ENCODE data around the gene ASB5. TPM values are rescaled to one million over a fixed set of nuclear protein-coding genes. Genes with fewer than 3 reads are reported as not detected.

ASB5 gene
- polyA plus RNA-seq, 12 donors = 41.0 to 196 (median 128) TPM; not detected in 1

DNA sequence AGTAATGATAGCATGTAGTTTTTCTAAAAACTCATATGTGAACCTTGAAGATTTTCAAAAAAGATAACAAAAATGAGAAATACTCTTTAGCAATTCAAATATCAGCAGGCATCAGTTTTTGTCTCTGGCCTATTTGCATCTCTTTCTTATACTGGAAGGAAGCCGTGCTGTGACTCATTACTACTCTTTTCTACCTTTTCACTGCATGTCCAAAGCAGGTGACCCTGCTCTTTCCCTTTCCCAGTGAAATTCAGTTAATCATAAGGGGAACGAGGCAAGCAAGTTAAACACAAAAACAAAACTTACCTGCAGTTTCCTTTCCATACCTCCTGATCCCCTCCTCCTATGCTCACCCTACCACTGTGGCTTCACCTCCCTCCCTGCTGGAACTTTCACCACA lies 83.0 kb downstream of the ASB5 start:
- DNase-seq = no peak

DNA sequence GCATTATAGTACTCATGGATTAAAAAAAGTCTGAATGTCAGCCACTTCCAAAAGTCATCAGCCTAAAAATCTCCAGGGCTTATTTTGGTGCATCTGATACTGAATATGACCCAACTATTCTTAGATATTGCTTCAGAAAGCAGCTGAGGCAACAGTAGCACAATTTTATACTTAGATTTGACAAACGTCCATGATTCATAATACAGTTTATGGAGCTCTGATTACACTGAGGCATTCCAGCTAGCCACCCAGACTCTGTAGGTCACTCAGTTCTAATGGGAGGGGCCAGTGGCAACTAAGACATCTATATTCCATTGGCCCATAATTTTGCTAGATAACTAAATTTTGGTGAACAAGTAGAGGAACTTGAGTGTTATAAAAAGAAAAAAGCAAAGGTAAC lies 84.0 kb downstream of the ASB5 start:
- DNase-seq = peak; percentile 4

Other genes with a start within 250 kb of the ASB5 start
- 1 to 10 TPM in 3 of 12 donors, under 1 TPM in 7, not detected in 2; 0.32 to 1.8 (median 0.68) TPM for gene WDR17, start 203.4 kb downstream of the ASB5 start, polyA plus RNA-seq (ENCODE audit: insufficient read length in 12 of 12)
- under 1 TPM in 9 of 12 donors, not detected in 3; 0.17 to 0.93 (median 0.43) TPM for gene SPATA4, start 73.6 kb downstream of the ASB5 start, polyA plus RNA-seq (ENCODE audit: insufficient read length in 12 of 12)
- 10 to 100 TPM in 11 of 12 donors, not detected in 1; 51.9 to 82.1 (median 70.4) TPM for gene SPCS3, start 50.7 kb upstream of the ASB5 start, polyA plus RNA-seq (ENCODE audit: insufficient read length in 12 of 12)

Data from muscle of arm (tissue), 12 donors.